ENCODE results near the gene IFT74. TPM values are rescaled to one million over a fixed set of nuclear protein-coding genes. Genes with fewer than 3 reads are reported as not detected.

Gene IFT74
- total RNA-seq, 4 donors from 2014 or later = 19.1 to 31.5 (median 25.4) TPM

- Histone ChIP-seq H3K4me3 (no peak overlapping the region), H3K4me1 (no peaks in the 10 kb centered on the region), H3K27me3 (no peaks in the 10 kb centered on the region), H3K36me3 (no peaks in the 10 kb centered on the region), H3K9me3 (no peaks in the 10 kb centered on the region), H3K27ac (no peak overlapping the region)
- DNase-seq = no peak
- TF ChIP-seq POLR2A (IDR thresholded peaks at IDR 0.05) (no peak), CTCF (IDR thresholded peaks at IDR 0.05) (no peak)
- intact Hi-C loops (cut with DNase I; ENCODE audit: low total_unique reads) = no loop called here
These were observed 2.1 kb upstream of the IFT74 start for GRCh38 chr9:26954050-26954508.

GRCh38 chr9:26955222-26955903 lies 849 bp upstream of the IFT74 start:
- Histone ChIP-seq H3K9me3 (no peaks in the 10 kb centered on the region), H3K27me3 (no peaks in the 10 kb centered on the region), H3K27ac (peak overlapping the region; percentile 90 to 95), H3K36me3 (no peaks in the 10 kb centered on the region), H3K4me3 (peak overlapping the region; percentile 60 to 61), H3K4me1 (no peaks in the 10 kb centered on the region)
- intact Hi-C loops (cut with DNase I; ENCODE audit: low total_unique reads) = no loop called here
- DNase-seq = no peak
- TF ChIP-seq CTCF (IDR thresholded peaks at IDR 0.05) (no peak), POLR2A (IDR thresholded peaks at IDR 0.05) (no peak)

- Histone ChIP-seq H3K9me3 (no peaks in the 10 kb centered on the region), H3K4me3 (peak overlapping the region; percentile 60 to 61), H3K27me3 (no peaks in the 10 kb centered on the region), H3K4me1 (no peaks in the 10 kb centered on the region), H3K36me3 (no peaks in the 10 kb centered on the region), H3K27ac (peak overlapping the region; percentile 90 to 95)
- no peak for DNase-seq
- intact Hi-C loops (cut with DNase I; ENCODE audit: low total_unique reads) = no loop called here
- TF ChIP-seq POLR2A (IDR thresholded peaks at IDR 0.05) (no peak), CTCF (IDR thresholded peaks at IDR 0.05) (no peak)
These were observed 635 bp downstream of the IFT74 start for GRCh38 chr9:26956860-26957233.

- Histone ChIP-seq H3K9me3 (no peaks in the 10 kb centered on the region), H3K27me3 (no peaks in the 10 kb centered on the region), H3K4me3 (no peak overlapping the region), H3K4me1 (no peaks in the 10 kb centered on the region), H3K27ac (no peak overlapping the region), H3K36me3 (no peaks in the 10 kb centered on the region)
- TF ChIP-seq CTCF (IDR thresholded peaks at IDR 0.05) = no peak
- TF ChIP-seq POLR2A (IDR thresholded peaks at IDR 0.05) = no peak
- intact Hi-C loops (cut with DNase I; ENCODE audit: low total_unique reads) = no loop called here
- no peak for DNase-seq
These were observed 15.5 kb downstream of the IFT74 start for GRCh38 chr9:26971721-26972120.

GRCh38 chr9:26973989-26974388 lies 17.8 kb downstream of the IFT74 start:
- no peak for DNase-seq
- Histone ChIP-seq H3K4me1 (no peaks in the 10 kb centered on the region), H3K27ac (no peak overlapping the region), H3K36me3 (no peaks in the 10 kb centered on the region), H3K4me3 (no peak overlapping the region), H3K9me3 (no peaks in the 10 kb centered on the region), H3K27me3 (no peaks in the 10 kb centered on the region)
- TF ChIP-seq CTCF (IDR thresholded peaks at IDR 0.05) (no peak), POLR2A (IDR thresholded peaks at IDR 0.05) (no peak)
- intact Hi-C loops (cut with DNase I; ENCODE audit: low total_unique reads) = no loop called here

Data from uterus (tissue), 4 donors.